IMR-90 (cell line): Measurements from ENCODE around the gene IGFBPL1.

ENCODE experiments used
- BHLHE40 ChIP-seq: fragments of 150-350 bp; IDR thresholded peaks from 2 replicates; pipeline ENCODE4 v1.6.1; 2016; ENCODE audit warnings: mild to moderate bottlenecking, low read depth, low read length
- CHD1 ChIP-seq: IDR thresholded peaks from 2 replicates; pipeline ENCODE4 v1.6.1; 2012; ENCODE audit warnings: low read depth, low read length, improper control_type of control experiment
- CTCF ChIP-seq: conservative IDR thresholded peaks from 2 replicates; pipeline ENCODE4 v1.5.1; 2012; ENCODE audit warnings: mild to moderate bottlenecking, low read depth, low read length, improper control_type of control experiment
- FOS ChIP-seq: fragments of 150-350 bp; IDR thresholded peaks from 2 replicates; pipeline ENCODE4 v1.6.1; 2016; ENCODE audit warnings: low read depth, low read length
- POLR2A ChIP-seq: IDR thresholded peaks from 2 replicates; pipeline ENCODE4 v1.6.1; 2012; ENCODE audit warnings: mild to moderate bottlenecking, low read depth, low read length
- RAD21 ChIP-seq: IDR thresholded peaks from 2 replicates; pipeline ENCODE4 v1.6.1; 2012; ENCODE audit warnings: low read length, improper control_type of control experiment
- RFX5 ChIP-seq: IDR thresholded peaks from 2 replicates; pipeline ENCODE4 v1.8.0; 2012; ENCODE audit warnings: low read depth, mild to moderate bottlenecking, low read length, moderate library complexity
- SMC3 ChIP-seq: fragments of 150-350 bp; IDR thresholded peaks from 2 replicates; pipeline ENCODE4 v1.6.1; 2016; ENCODE audit warnings: low read depth, mild to moderate bottlenecking, antibody characterized with exemption, low read length, moderate library complexity
- USF2 ChIP-seq: fragments of 150-350 bp; IDR thresholded peaks from 2 replicates; pipeline ENCODE4 v1.6.1; 2017; ENCODE audit warnings: mild to moderate bottlenecking, antibody characterized with exemption, low read length, low read depth

GRCh38 chr9:38422555-38423260 is 1.5 kb downstream of the IGFBPL1 start:
- no peak for TF ChIP-seq CTCF
- TF ChIP-seq RFX5: no peak
- TF ChIP-seq FOS: no peak
- TF ChIP-seq SMC3: no peak
- TF ChIP-seq POLR2A: no peak
- TF ChIP-seq CHD1: no peak
- no peak for TF ChIP-seq BHLHE40
- TF ChIP-seq RAD21: no peak
- no peak for TF ChIP-seq USF2
